HG03565 (cell line): ENCODE data around the gene SLC19A2.

Experiments used
- ATAC-seq: cut with Tn5 transposase; IDR thresholded peaks from one replicate; pipeline ENCODE4 v1.9.1; 2021; ENCODE audit warnings: mild to moderate bottlenecking, moderate library complexity; ENCODE audit not compliant: unreplicated experiment

The SLC19A2 gene

GRCh38 chr1:169414952-169415351 is 70.8 kb downstream of the SLC19A2 start:
- ATAC-seq, result no peak
